Fibroblast of peridontal ligament (primary cell): Measurements from ENCODE around the gene AP1M1.
A peak's percentile ranks its signal among the peaks of the same experiment; 100 is the strongest.

ENCODE experiments used
- DNase-seq: peaks from one replicate; pipeline ENCODE4 v3.0.0-alpha.2; 2010; ENCODE audit errors: extremely low read depth

Gene AP1M1

GRCh38 chr19:16185123-16185767, 12.5 kb upstream of the AP1M1 start, which contains the start of gene FAM32A:
Gene FAM32A (plus strand): TSS chr19:16185410. CDS start chr19:16185443, 33 bp downstream.
- peak; percentile 99 for DNase-seq

GRCh38 chr19:16185768-16186123, 12.0 kb upstream of the AP1M1 start:
- peak; percentile 52 for DNase-seq

GRCh38 chr19:16188521-16188920, 9.2 kb upstream of the AP1M1 start:
- DNase-seq = no peak

GRCh38 chr19:16190198-16190597, 7.5 kb upstream of the AP1M1 start:
- no peak for DNase-seq

GRCh38 chr19:16190736-16191135, 7.0 kb upstream of the AP1M1 start:
- no peak for DNase-seq

- DNase-seq = no peak
Measured at GRCh38 chr19:16191216-16191908, 6.3 kb upstream of the AP1M1 start.

GRCh38 chr19:16193466-16193865, 4.2 kb upstream of the AP1M1 start:
- no peak for DNase-seq

- peak; percentile 98 for DNase-seq
Measured at GRCh38 chr19:16197188-16197621, 506 bp upstream of the AP1M1 start.

- DNase-seq = no peak
Measured at GRCh38 chr19:16198370-16198651, 600 bp downstream of the AP1M1 start.

- DNase-seq = no peak
Measured at GRCh38 chr19:16199275-16199932, 1.7 kb downstream of the AP1M1 start.

GRCh38 chr19:16200038-16201010, 2.6 kb downstream of the AP1M1 start:
- peak; percentile 46 for DNase-seq

GRCh38 chr19:16201011-16201391, 3.3 kb downstream of the AP1M1 start:
- no peak for DNase-seq

GRCh38 chr19:16202320-16203255, 4.9 kb downstream of the AP1M1 start:
- DNase-seq = peak; percentile 85

GRCh38 chr19:16203256-16204004, 5.7 kb downstream of the AP1M1 start:
- DNase-seq = no peak

GRCh38 chr19:16204005-16204294, 6.2 kb downstream of the AP1M1 start:
- no peak for DNase-seq

- DNase-seq = no peak
Measured at GRCh38 chr19:16205205-16206045, 7.7 kb downstream of the AP1M1 start.

GRCh38 chr19:16206046-16206605, 8.4 kb downstream of the AP1M1 start:
- DNase-seq = no peak

GRCh38 chr19:16206637-16207036, 8.9 kb downstream of the AP1M1 start:
- DNase-seq = no peak

GRCh38 chr19:16207063-16207462, 9.4 kb downstream of the AP1M1 start:
- DNase-seq = no peak
